Heart right ventricle (tissue), 16 donors: ENCODE results near the gene CROT. TPM values are rescaled to one million over a fixed set of nuclear protein-coding genes. Genes with fewer than 3 reads are reported as not detected.

Experiments
- ATAC-seq, 8 donors: fragments of 200-7000 bp; cut with Tn5 transposase; one replicate each; pipeline ENCODE4 v1.9.1; 2020; ENCODE audit warnings: mild to moderate bottlenecking in 8 of 8, moderate library complexity in 8 of 8, moderate number of reproducible peaks in 1 of 8
- DNase-seq, 2 donors: peaks; one replicate each; pipeline ENCODE4 v3.0.0-alpha.2; 2020
- H3K27ac ChIP-seq, 10 donors: fragments of 200-600 bp; sonication (generic) in 2 of 10; one replicate each; pipeline versions ENCODE4 v1.5.0 to v1.8.0; 2020 to 2022; ENCODE audit warnings: mild to moderate bottlenecking in 3 of 10
- H3K27me3 ChIP-seq, 7 donors: fragments of 200-600 bp; one replicate each; pipeline ENCODE4 v1.8.0; 2021 to 2022; ENCODE audit warnings: mild to moderate bottlenecking in 2 of 7
- H3K36me3 ChIP-seq, 9 donors: fragments of 200-600 bp; sonication (generic) in 1 of 9; one replicate each; pipeline versions ENCODE4 v1.5.0 to v1.8.0; 2020 to 2022; ENCODE audit warnings: mild to moderate bottlenecking in 2 of 9
- H3K4me1 ChIP-seq, 9 donors: fragments of 200-600 bp; sonication (generic) in 1 of 9; one replicate each; pipeline versions ENCODE4 v1.5.0 to v1.8.0; 2020 to 2022; ENCODE audit warnings: mild to moderate bottlenecking in 4 of 9
- H3K4me3 ChIP-seq, 10 donors: fragments of 200-600 bp; sonication (generic) in 2 of 10; one replicate each; pipeline versions ENCODE4 v1.5.0 to v1.8.0; 2020 to 2022; ENCODE audit warnings: mild to moderate bottlenecking in 7 of 10, moderate library complexity in 2 of 10
- H3K9me3 ChIP-seq, 11 donors: fragments of 200-600 bp in 10 of 11; sonication (generic) in 2 of 11; one replicate each; pipeline versions ENCODE4 v1.5.0 to v1.8.0; 2013 to 2022; ENCODE audit warnings: mild to moderate bottlenecking in 2 of 11, control low read depth in 1 of 11, moderate library complexity in 1 of 11
- WGBS, 2 donors: extraction: QIAGEN DNeasy Blood & Tissue Kit; methylation state at CpG; one replicate each; pipeline ENCODE4 v1.1.7; 2013; ENCODE audit warnings: inconsistent platforms in 1 of 2; 5-methylcytosine and 5-hydroxymethylcytosine counted together
- intact Hi-C, 10 donors: fragments of 100-400 bp; cut with DNase I; formaldehyde crosslinking; loops; one replicate each; pipeline versions ENCODE4 v1.11.1 to v1.14.2; 2022
- polyA plus RNA-seq, 2 donors: library from polyadenylated mRNA; stranded (reverse); fragments of 200-250 nt; gene quantifications; one replicate each; pipeline ENCODE4 v1.2.3, GENCODE V29; 2013
- total RNA-seq, 10 donors: library from RNA; stranded (reverse); fragmentation: NEBNext Ultra II Directional in 3 of 10; extraction: Animal tissue kit (Norgen Biotek cat#: 25700) in 3 of 10; gene quantifications; one replicate each; pipeline versions ENCODE4 v1.2.1 to v1.2.4, GENCODE V29; 2021 to 2023
- TF ChIP-seq, protein P1 (sequence below), 9 donors: fragments of 200-600 bp; sonication (generic) in 2 of 9; IDR thresholded peaks; one replicate each; pipeline versions ENCODE4 v1.5.0 to v1.8.0; 2021 to 2022; ENCODE audit warnings: antibody characterized with exemption in 9 of 9, mild to moderate bottlenecking in 5 of 9, moderate library complexity in 1 of 9
- donor health status: Arrhythmogenic right ventricular cardiomyopathy.
- donor health status: ischemic (EF 13 %, LVEDD 7.1; RV severe dilation, severe dysfunction).
- donor health status: healthy with polysubstance abuse.
- donor health status: DM: no; HTN: yes; CAD: no.
- donor health status: DM: no; HTN: no; CAD: no.
- donor health status: ischemic (EF 25% LVEDD 6.9; RV normal size, moderate dysfunction).
- donor health status: ischemic (EF 25% LVEDD 5.7; RV mildly dilated, moderate dysfunction).
- donor health status: healthy.
- donor health status: DM: yes; HTN: yes; CAD: no.
- donor health status: Ischemic cardiomyopathy.
- donor health status: ischemic (EF 35%, LVEDD 5.7; RV mildly dilated, moderate dysfunction).
- donor health status: nonischemic (EF 11% LVEDD 7.7; RV severe dilation, severe dysfunction).
- donor health status: DM: yes; HTN: yes; CAD: no.
- donor health status: PGD.
- donor health status: ischemic (EF 29% LVEDD 5.4; RV normal size, mild dysfunction).
- donor health status: nonischemic (EF 23%, LVEDD 6.1; RV moderate dilation, normal function).

The CROT gene
- total and polyA plus RNA-seq, 12 donors = 4.3 to 10.6 (median 7.1) TPM

DNA sequence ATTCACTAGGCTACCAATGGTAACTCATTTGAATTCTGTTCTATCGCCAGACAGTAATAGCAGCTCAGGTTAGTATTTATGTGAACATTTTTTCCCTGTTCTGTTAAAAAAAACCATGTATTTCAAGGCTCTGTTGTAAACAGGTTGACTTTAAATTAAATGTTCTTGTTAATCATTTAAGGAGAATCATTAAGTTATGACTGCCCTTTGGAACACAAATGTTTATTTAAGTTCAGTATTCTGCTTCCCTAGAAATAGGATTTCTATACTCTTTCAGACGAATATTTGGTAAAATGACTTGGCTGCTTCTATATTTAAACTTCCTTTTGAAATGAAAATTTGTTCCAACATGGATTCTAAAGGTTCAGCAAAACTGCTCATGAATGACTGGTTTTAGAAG is 13.1 kb upstream of the CROT start:
- DNase-seq (no peak), ATAC-seq (no peak)
- H3K4me3 ChIP-seq = no peak overlapping the region
- H3K27me3 ChIP-seq = no peaks in the 10 kb centered on the region
- WGBS, 2 donors = 79 to 87% methylated on average over 2 of the region's 2 CpGs
- TF ChIP-seq, protein P1, sequence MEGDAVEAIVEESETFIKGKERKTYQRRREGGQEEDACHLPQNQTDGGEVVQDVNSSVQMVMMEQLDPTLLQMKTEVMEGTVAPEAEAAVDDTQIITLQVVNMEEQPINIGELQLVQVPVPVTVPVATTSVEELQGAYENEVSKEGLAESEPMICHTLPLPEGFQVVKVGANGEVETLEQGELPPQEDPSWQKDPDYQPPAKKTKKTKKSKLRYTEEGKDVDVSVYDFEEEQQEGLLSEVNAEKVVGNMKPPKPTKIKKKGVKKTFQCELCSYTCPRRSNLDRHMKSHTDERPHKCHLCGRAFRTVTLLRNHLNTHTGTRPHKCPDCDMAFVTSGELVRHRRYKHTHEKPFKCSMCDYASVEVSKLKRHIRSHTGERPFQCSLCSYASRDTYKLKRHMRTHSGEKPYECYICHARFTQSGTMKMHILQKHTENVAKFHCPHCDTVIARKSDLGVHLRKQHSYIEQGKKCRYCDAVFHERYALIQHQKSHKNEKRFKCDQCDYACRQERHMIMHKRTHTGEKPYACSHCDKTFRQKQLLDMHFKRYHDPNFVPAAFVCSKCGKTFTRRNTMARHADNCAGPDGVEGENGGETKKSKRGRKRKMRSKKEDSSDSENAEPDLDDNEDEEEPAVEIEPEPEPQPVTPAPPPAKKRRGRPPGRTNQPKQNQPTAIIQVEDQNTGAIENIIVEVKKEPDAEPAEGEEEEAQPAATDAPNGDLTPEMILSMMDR (IDR thresholded peaks at IDR 0.05) = no peak
- H3K27ac ChIP-seq = no peak overlapping the region
- peaks cover 3 to 38% (median 21%) of the 10 kb centered on the region in 11 donors for H3K9me3 ChIP-seq
- no peaks in the 10 kb centered on the region for H3K4me1 ChIP-seq
- intact Hi-C loops = no loop called here
- peaks cover 0 to 38% (median 11%) of the 10 kb centered on the region in 9 donors for H3K36me3 ChIP-seq

DNA sequence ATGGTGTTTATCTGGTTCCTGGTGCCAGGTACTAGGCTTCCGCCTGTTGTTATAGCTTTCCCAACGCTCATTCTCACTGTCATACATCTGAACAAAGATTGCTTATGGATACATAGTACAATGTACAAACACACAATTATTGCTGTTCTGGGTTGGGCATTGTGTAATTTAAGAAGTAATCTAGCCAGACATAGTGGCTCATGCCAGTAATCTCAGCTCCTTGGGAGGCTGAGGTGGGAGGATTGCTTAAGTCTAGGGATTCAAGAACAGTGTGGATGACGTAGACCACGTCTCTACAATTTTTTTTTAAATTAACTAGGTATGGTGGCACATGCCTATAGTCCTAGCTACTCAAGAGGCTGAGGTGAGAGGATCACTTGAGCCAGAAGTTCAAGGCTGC is 9.3 kb upstream of the CROT start:
- H3K27ac ChIP-seq = no peak overlapping the region
- WGBS, 2 donors = 97 to 98% methylated on average over 4 of the region's 4 CpGs
- TF ChIP-seq, protein P1 (IDR thresholded peaks at IDR 0.05) = no peak

DNA sequence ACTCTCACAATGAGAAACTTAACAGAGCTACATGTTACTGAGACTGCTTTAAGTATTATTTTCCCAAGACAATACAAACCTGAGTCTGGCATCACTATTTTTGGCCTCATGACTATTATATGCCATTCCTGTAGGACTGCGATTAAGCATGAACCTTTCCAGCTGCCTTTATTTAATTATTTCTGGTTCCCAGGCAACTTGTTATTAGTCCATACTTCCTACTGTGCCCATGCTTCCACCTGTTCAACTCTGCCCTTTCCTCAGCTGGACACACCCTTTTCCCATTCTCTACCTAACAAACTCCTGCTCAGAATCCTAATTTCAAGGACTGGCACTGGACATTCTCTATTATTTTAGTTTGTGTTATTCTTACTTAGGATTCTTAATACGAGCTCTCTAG is 8.1 kb upstream of the CROT start:
- TF ChIP-seq, protein P1 (IDR thresholded peaks at IDR 0.05) = no peak
- WGBS, 2 donors = 85 to 94% methylated on average over 2 of the region's 2 CpGs
- Histone ChIP-seq H3K27ac (no peak overlapping the region), H3K27me3 (no peaks in the 10 kb centered on the region), H3K36me3 (peaks cover 0 to 46% (median 0%) of the 10 kb centered on the region in 9 donors), H3K4me1 (no peaks in the 10 kb centered on the region), H3K4me3 (no peak overlapping the region), H3K9me3 (no peaks in the 10 kb centered on the region)
- ATAC-seq (no peak), DNase-seq (no peak)
- intact Hi-C loops = no loop called here

More for the DNA sequence above, 9.3 kb upstream of the CROT start:
- no peaks in the 10 kb centered on the region for H3K9me3 ChIP-seq
- H3K36me3 ChIP-seq = peaks cover 0 to 41% (median 0%) of the 10 kb centered on the region in 9 donors
- ATAC-seq = no peak
- intact Hi-C loops = no loop called here
- H3K27me3 ChIP-seq = no peaks in the 10 kb centered on the region
- no peak for DNase-seq
- no peaks in the 10 kb centered on the region for H3K4me1 ChIP-seq
- no peak overlapping the region for H3K4me3 ChIP-seq

DNA sequence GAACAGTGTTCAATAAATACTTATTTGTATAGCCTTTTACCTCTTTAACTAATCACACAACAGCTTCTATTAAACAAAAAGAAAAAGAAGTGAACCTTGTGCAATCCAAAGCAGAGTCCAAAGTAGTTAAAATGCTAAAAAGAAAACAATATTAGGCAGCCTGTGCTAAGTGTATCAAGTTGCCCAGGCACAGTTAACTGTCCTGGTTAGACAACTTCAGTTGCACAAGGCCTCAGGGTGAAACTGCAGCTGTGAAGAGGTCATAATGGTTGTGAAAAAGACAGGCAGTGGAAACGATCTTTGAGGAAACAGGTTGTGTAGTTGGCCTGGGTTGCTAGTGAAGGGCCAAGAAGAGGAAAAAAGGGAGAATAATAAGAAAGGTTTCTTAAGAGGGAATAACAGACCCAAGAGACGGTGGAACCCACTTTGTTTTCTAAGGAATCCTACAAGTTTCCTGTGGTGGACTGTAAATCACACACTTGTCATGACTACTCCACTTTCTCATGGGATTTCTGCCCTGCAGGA is 6.0 kb upstream of the CROT start:
- H3K9me3 ChIP-seq = no peaks in the 10 kb centered on the region
- 67 to 70% methylated on average over 2 of the region's 2 CpGs for WGBS, 2 donors
- H3K27ac ChIP-seq = no peak overlapping the region
- no peaks in the 10 kb centered on the region for H3K27me3 ChIP-seq
- no peak overlapping the region for H3K4me3 ChIP-seq
- peaks cover 0 to 46% (median 0%) of the 10 kb centered on the region in 9 donors for H3K36me3 ChIP-seq
- peaks cover 0 to 18% (median 6%) of the 10 kb centered on the region in 9 donors for H3K4me1 ChIP-seq
- ATAC-seq = no peak
- TF ChIP-seq, protein P1 (IDR thresholded peaks at IDR 0.05) = no peak
- no peak for DNase-seq
- intact Hi-C loops = no loop called here
